HG02938 (cell line): ENCODE measurements around the gene LIX1.

Source experiments
- ATAC-seq: cut with Tn5 transposase; IDR thresholded peaks from one replicate; pipeline ENCODE4 v1.9.1; 2021; ENCODE audit warnings: mild to moderate bottlenecking, moderate library complexity; ENCODE audit not compliant: unreplicated experiment

LIX1 gene

GRCh38 chr5:97077246-97077645 lies 65.2 kb downstream of the LIX1 start:
- no peak for ATAC-seq

GRCh38 chr5:97076098-97076497 lies 66.3 kb downstream of the LIX1 start:
- no peak for ATAC-seq

GRCh38 chr5:97075649-97076048 lies 66.8 kb downstream of the LIX1 start:
- ATAC-seq, result no peak

GRCh38 chr5:97074859-97075489 lies 67.4 kb downstream of the LIX1 start:
- ATAC-seq, result no peak

GRCh38 chr5:97073420-97073819 lies 69.0 kb downstream of the LIX1 start:
- ATAC-seq, result no peak

GRCh38 chr5:97072696-97073095 lies 69.7 kb downstream of the LIX1 start:
- ATAC-seq, result no peak

GRCh38 chr5:97071993-97072392 lies 70.4 kb downstream of the LIX1 start:
- no peak for ATAC-seq

GRCh38 chr5:97071101-97071500 lies 71.3 kb downstream of the LIX1 start:
- ATAC-seq, result no peak

- no peak for ATAC-seq
These were observed 72.2 kb downstream of the LIX1 start for GRCh38 chr5:97070234-97070633.

GRCh38 chr5:97067296-97067850 lies 75.0 kb downstream of the LIX1 start:
- no peak for ATAC-seq

- no peak for ATAC-seq
These were observed 76.9 kb downstream of the LIX1 start for GRCh38 chr5:97065475-97065874.

- ATAC-seq, result no peak
These were observed 79.2 kb downstream of the LIX1 start for GRCh38 chr5:97063251-97063650.

- no peak for ATAC-seq
These were observed 80.4 kb downstream of the LIX1 start for GRCh38 chr5:97062046-97062445.

GRCh38 chr5:97056263-97056662 lies 86.1 kb downstream of the LIX1 start:
- no peak for ATAC-seq

- ATAC-seq, result no peak
These were observed 93.2 kb downstream of the LIX1 start for GRCh38 chr5:97049175-97049574.

GRCh38 chr5:97047076-97047475 lies 95.3 kb downstream of the LIX1 start:
- ATAC-seq, result no peak

GRCh38 chr5:97046270-97046982 lies 96.0 kb downstream of the LIX1 start:
- ATAC-seq, result no peak

GRCh38 chr5:97044052-97044451 lies 98.4 kb downstream of the LIX1 start:
- no peak for ATAC-seq

GRCh38 chr5:97043511-97043910 lies 98.9 kb downstream of the LIX1 start:
- no peak for ATAC-seq

GRCh38 chr5:97042996-97043395 lies 99.4 kb downstream of the LIX1 start:
- ATAC-seq, result no peak
